SK-N-SH (cell line): Measurements from ENCODE around the gene GAL3ST3.

Experiments
- EP300 ChIP-seq, 2 experiments: IDR thresholded peaks; 2 replicates each; pipeline versions ENCODE4 v1.4.0 to v1.6.1; 2012; ENCODE audit warnings: borderline replicate concordance in 1 of 2, low read depth in 1 of 2, low read length in 1 of 2
- FOXJ3 ChIP-seq: sonication (generic); formaldehyde crosslinking; IDR thresholded peaks from 2 replicates; pipeline ENCODE4 v1.5.1; 2020; ENCODE audit warnings: mild to moderate bottlenecking, missing genetic modification reagents
- FOXM1 ChIP-seq: IDR thresholded peaks from 2 replicates; pipeline ENCODE4 v1.4.0; 2012; ENCODE audit warnings: low read depth, mild to moderate bottlenecking
- JUND ChIP-seq: IDR thresholded peaks from 2 replicates; pipeline ENCODE4 v1.4.0; 2012
- MXI1 ChIP-seq: IDR thresholded peaks from 2 replicates; pipeline ENCODE4 v1.6.1; 2012; ENCODE audit warnings: mild to moderate bottlenecking, low read depth, low read length, improper control_type of control experiment
- SIN3A ChIP-seq: IDR thresholded peaks from 2 replicates; pipeline ENCODE4 v1.6.1; 2012; ENCODE audit warnings: low read depth, mild to moderate bottlenecking, low read length, moderate library complexity, borderline replicate concordance
- SMC3 ChIP-seq: IDR thresholded peaks from 2 replicates; pipeline ENCODE4 v1.6.1; 2012; ENCODE audit warnings: low read depth, low read length, improper control_type of control experiment
- TF ChIP-seq, protein P1 (sequence below): fragments of 200-600 bp; sonication (generic); IDR thresholded peaks from 2 replicates; pipeline ENCODE4 v1.6.1; 2017; ENCODE audit warnings: antibody characterized with exemption, mild to moderate bottlenecking, moderate library complexity
- TF ChIP-seq, protein P2 (sequence below): IDR thresholded peaks from 2 replicates; pipeline ENCODE4 v1.4.0; 2012; ENCODE audit warnings: low read depth, borderline replicate concordance
- TF ChIP-seq, protein P3 (sequence below): IDR thresholded peaks from 2 replicates; pipeline ENCODE4 v1.4.0; 2012; ENCODE audit warnings: low read depth, borderline replicate concordance
- TF ChIP-seq, protein P4 (sequence below): IDR thresholded peaks from 2 replicates; pipeline ENCODE4 v1.6.1; 2012; ENCODE audit warnings: mild to moderate bottlenecking, low read depth, low read length, moderate library complexity
- TF ChIP-seq, protein P5 (sequence below): IDR thresholded peaks from 2 replicates; pipeline ENCODE4 v1.4.0; 2012; ENCODE audit warnings: low read depth

DNA sequence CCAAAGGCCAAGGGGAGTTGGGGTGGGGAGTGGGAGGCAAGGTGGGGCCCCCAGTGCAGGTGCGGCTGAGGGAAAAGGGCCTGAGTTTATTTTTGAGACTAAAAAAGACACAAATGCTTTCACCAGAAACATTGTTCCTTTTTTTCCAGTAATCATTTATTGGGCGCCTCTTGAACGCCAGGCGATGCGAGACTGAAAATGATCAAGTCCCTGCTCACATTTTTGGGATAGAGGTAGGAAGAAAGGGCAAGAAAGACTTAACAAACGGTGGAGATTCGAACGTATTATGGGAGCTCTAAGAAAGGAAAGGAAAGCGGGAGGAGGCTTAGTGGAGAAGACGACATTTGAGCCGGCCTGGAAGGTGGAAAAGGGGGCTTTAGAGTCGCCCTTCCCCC is 2.4 kb upstream of the GAL3ST3 start:
- TF ChIP-seq, protein P1, sequence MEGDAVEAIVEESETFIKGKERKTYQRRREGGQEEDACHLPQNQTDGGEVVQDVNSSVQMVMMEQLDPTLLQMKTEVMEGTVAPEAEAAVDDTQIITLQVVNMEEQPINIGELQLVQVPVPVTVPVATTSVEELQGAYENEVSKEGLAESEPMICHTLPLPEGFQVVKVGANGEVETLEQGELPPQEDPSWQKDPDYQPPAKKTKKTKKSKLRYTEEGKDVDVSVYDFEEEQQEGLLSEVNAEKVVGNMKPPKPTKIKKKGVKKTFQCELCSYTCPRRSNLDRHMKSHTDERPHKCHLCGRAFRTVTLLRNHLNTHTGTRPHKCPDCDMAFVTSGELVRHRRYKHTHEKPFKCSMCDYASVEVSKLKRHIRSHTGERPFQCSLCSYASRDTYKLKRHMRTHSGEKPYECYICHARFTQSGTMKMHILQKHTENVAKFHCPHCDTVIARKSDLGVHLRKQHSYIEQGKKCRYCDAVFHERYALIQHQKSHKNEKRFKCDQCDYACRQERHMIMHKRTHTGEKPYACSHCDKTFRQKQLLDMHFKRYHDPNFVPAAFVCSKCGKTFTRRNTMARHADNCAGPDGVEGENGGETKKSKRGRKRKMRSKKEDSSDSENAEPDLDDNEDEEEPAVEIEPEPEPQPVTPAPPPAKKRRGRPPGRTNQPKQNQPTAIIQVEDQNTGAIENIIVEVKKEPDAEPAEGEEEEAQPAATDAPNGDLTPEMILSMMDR = no peak
- TF ChIP-seq FOXM1 (no peak), JUND (no peak), MXI1 (no peak), FOXJ3 (CRISPR knock-in tag) (no peak), SIN3A (no peak), SMC3 (no peak), EP300 (IDR thresholded peaks at IDR 0.05; ENCODE audit: borderline replicate concordance in 1 of 2, low read depth in 1 of 2, low read length in 1 of 2) (no peak)
- TF ChIP-seq, protein P2, sequence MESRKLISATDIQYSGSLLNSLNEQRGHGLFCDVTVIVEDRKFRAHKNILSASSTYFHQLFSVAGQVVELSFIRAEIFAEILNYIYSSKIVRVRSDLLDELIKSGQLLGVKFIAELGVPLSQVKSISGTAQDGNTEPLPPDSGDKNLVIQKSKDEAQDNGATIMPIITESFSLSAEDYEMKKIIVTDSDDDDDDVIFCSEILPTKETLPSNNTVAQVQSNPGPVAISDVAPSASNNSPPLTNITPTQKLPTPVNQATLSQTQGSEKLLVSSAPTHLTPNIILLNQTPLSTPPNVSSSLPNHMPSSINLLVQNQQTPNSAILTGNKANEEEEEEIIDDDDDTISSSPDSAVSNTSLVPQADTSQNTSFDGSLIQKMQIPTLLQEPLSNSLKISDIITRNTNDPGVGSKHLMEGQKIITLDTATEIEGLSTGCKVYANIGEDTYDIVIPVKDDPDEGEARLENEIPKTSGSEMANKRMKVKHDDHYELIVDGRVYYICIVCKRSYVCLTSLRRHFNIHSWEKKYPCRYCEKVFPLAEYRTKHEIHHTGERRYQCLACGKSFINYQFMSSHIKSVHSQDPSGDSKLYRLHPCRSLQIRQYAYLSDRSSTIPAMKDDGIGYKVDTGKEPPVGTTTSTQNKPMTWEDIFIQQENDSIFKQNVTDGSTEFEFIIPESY = no peak
- TF ChIP-seq, protein P3, sequence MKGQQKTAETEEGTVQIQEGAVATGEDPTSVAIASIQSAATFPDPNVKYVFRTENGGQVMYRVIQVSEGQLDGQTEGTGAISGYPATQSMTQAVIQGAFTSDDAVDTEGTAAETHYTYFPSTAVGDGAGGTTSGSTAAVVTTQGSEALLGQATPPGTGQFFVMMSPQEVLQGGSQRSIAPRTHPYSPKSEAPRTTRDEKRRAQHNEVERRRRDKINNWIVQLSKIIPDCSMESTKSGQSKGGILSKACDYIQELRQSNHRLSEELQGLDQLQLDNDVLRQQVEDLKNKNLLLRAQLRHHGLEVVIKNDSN = no peak
- TF ChIP-seq, protein P4, sequence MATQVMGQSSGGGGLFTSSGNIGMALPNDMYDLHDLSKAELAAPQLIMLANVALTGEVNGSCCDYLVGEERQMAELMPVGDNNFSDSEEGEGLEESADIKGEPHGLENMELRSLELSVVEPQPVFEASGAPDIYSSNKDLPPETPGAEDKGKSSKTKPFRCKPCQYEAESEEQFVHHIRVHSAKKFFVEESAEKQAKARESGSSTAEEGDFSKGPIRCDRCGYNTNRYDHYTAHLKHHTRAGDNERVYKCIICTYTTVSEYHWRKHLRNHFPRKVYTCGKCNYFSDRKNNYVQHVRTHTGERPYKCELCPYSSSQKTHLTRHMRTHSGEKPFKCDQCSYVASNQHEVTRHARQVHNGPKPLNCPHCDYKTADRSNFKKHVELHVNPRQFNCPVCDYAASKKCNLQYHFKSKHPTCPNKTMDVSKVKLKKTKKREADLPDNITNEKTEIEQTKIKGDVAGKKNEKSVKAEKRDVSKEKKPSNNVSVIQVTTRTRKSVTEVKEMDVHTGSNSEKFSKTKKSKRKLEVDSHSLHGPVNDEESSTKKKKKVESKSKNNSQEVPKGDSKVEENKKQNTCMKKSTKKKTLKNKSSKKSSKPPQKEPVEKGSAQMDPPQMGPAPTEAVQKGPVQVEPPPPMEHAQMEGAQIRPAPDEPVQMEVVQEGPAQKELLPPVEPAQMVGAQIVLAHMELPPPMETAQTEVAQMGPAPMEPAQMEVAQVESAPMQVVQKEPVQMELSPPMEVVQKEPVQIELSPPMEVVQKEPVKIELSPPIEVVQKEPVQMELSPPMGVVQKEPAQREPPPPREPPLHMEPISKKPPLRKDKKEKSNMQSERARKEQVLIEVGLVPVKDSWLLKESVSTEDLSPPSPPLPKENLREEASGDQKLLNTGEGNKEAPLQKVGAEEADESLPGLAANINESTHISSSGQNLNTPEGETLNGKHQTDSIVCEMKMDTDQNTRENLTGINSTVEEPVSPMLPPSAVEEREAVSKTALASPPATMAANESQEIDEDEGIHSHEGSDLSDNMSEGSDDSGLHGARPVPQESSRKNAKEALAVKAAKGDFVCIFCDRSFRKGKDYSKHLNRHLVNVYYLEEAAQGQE = no peak
- TF ChIP-seq, protein P5, sequence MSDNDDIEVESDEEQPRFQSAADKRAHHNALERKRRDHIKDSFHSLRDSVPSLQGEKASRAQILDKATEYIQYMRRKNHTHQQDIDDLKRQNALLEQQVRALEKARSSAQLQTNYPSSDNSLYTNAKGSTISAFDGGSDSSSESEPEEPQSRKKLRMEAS = no peak
